ENCODE results near the gene EFTUD2.

Gene EFTUD2

GRCh38 chr17:44840936-44841335 is 58.3 kb downstream of the EFTUD2 start:
- Histone ChIP-seq H3K36me3 (ENCODE audit: control insufficient read depth, insufficient read depth, low read length) (no peaks in the 10 kb centered on the region), H3K9ac (ENCODE audit: low read length) (no peak overlapping the region), H3K4me1 (ENCODE audit: control insufficient read depth, insufficient read depth, low read length) (peaks cover 24% of the 10 kb centered on the region), H3K27me3 (ENCODE audit: control insufficient read depth, insufficient read depth, low read length) (no peaks in the 10 kb centered on the region), H3K4me3 (ENCODE audit: low read depth, low read length) (no peak overlapping the region), H3K27ac (ENCODE audit: low read depth, low read length) (no peak overlapping the region), H3K9me3 (ENCODE audit: control insufficient read depth, insufficient read depth, low read depth, low read length) (no peaks in the 10 kb centered on the region)

- Histone ChIP-seq H3K4me1 (ENCODE audit: control insufficient read depth, insufficient read depth, low read length) (peaks cover 24% of the 10 kb centered on the region), H3K36me3 (ENCODE audit: control insufficient read depth, insufficient read depth, low read length) (no peaks in the 10 kb centered on the region), H3K27ac (ENCODE audit: low read depth, low read length) (no peak overlapping the region), H3K27me3 (ENCODE audit: control insufficient read depth, insufficient read depth, low read length) (no peaks in the 10 kb centered on the region), H3K9me3 (ENCODE audit: control insufficient read depth, insufficient read depth, low read depth, low read length) (no peaks in the 10 kb centered on the region), H3K4me3 (ENCODE audit: low read depth, low read length) (no peak overlapping the region), H3K9ac (ENCODE audit: low read length) (no peak overlapping the region)
Observed at GRCh38 chr17:44840274-44840673, 59.0 kb downstream of the EFTUD2 start.

GRCh38 chr17:44837196-44837595 is 62.0 kb downstream of the EFTUD2 start:
- Histone ChIP-seq H3K27ac (ENCODE audit: low read depth, low read length) (no peak overlapping the region), H3K27me3 (ENCODE audit: control insufficient read depth, insufficient read depth, low read length) (no peaks in the 10 kb centered on the region), H3K9ac (ENCODE audit: low read length) (no peak overlapping the region), H3K4me1 (ENCODE audit: control insufficient read depth, insufficient read depth, low read length) (peaks cover 7% of the 10 kb centered on the region; the same call in 1 of the 2 replicates), H3K4me3 (ENCODE audit: low read depth, low read length) (no peak overlapping the region), H3K9me3 (ENCODE audit: control insufficient read depth, insufficient read depth, low read depth, low read length) (no peaks in the 10 kb centered on the region), H3K36me3 (ENCODE audit: control insufficient read depth, insufficient read depth, low read length) (no peaks in the 10 kb centered on the region)

- H3K4me1 ChIP-seq (ENCODE audit: control insufficient read depth, insufficient read depth, low read length), result peaks cover 23% of the 10 kb centered on the region
- H3K27ac ChIP-seq (ENCODE audit: low read depth, low read length), result no peak overlapping the region
- no peak overlapping the region for H3K9ac ChIP-seq (ENCODE audit: low read length)
- H3K4me3 ChIP-seq (ENCODE audit: low read depth, low read length), result no peak overlapping the region
- H3K27me3 ChIP-seq (ENCODE audit: control insufficient read depth, insufficient read depth, low read length), result no peaks in the 10 kb centered on the region
- no peaks in the 10 kb centered on the region for H3K36me3 ChIP-seq (ENCODE audit: control insufficient read depth, insufficient read depth, low read length)
- H3K9me3 ChIP-seq (ENCODE audit: control insufficient read depth, insufficient read depth, low read depth, low read length), result no peaks in the 10 kb centered on the region
Observed at GRCh38 chr17:44832805-44833204, 66.4 kb downstream of the EFTUD2 start.

GRCh38 chr17:44831371-44831770 is 67.9 kb downstream of the EFTUD2 start:
- Histone ChIP-seq H3K4me1 (ENCODE audit: control insufficient read depth, insufficient read depth, low read length) (peaks cover 26% of the 10 kb centered on the region), H3K27ac (ENCODE audit: low read depth, low read length) (peak overlapping the region; percentile 57; the same call in 1 of the 2 replicates), H3K36me3 (ENCODE audit: control insufficient read depth, insufficient read depth, low read length) (no peaks in the 10 kb centered on the region), H3K27me3 (ENCODE audit: control insufficient read depth, insufficient read depth, low read length) (no peaks in the 10 kb centered on the region), H3K4me3 (ENCODE audit: low read depth, low read length) (peak overlapping the region; percentile 78), H3K9ac (ENCODE audit: low read length) (peak overlapping the region; percentile 91), H3K9me3 (ENCODE audit: control insufficient read depth, insufficient read depth, low read depth, low read length) (no peaks in the 10 kb centered on the region)

GRCh38 chr17:44830359-44831288 is 68.6 kb downstream of the EFTUD2 start:
- Histone ChIP-seq H3K27ac (ENCODE audit: low read depth, low read length) (peak overlapping the region; percentile 97), H3K9me3 (ENCODE audit: control insufficient read depth, insufficient read depth, low read depth, low read length) (no peaks in the 10 kb centered on the region), H3K27me3 (ENCODE audit: control insufficient read depth, insufficient read depth, low read length) (no peaks in the 10 kb centered on the region), H3K9ac (ENCODE audit: low read length) (peak overlapping the region; percentile 91), H3K4me3 (ENCODE audit: low read depth, low read length) (peak overlapping the region; percentile 78), H3K36me3 (ENCODE audit: control insufficient read depth, insufficient read depth, low read length) (no peaks in the 10 kb centered on the region), H3K4me1 (ENCODE audit: control insufficient read depth, insufficient read depth, low read length) (peaks cover 26% of the 10 kb centered on the region)

GRCh38 chr17:44829523-44830358 is 69.5 kb downstream of the EFTUD2 start, which contains the start of gene GJC1:
TSS of gene GJC1 (minus strand) at chr17:44830287. CDS start at chr17:44805817, 24,470 bp downstream.
- Histone ChIP-seq H3K27me3 (ENCODE audit: control insufficient read depth, insufficient read depth, low read length) (no peaks in the 10 kb centered on the region), H3K4me3 (ENCODE audit: low read depth, low read length) (peak within 1 kb of the TSS; percentile 78)

GRCh38 chr17:44828919-44829522 is 70.2 kb downstream of the EFTUD2 start:
- Histone ChIP-seq H3K27ac (ENCODE audit: low read depth, low read length) (peak overlapping the region; percentile 77), H3K4me1 (ENCODE audit: control insufficient read depth, insufficient read depth, low read length) (peaks cover 26% of the 10 kb centered on the region), H3K36me3 (ENCODE audit: control insufficient read depth, insufficient read depth, low read length) (no peaks in the 10 kb centered on the region), H3K9me3 (ENCODE audit: control insufficient read depth, insufficient read depth, low read depth, low read length) (no peaks in the 10 kb centered on the region), H3K9ac (ENCODE audit: low read length) (peak overlapping the region; percentile 91), H3K4me3 (ENCODE audit: low read depth, low read length) (peak overlapping the region; percentile 78), H3K27me3 (ENCODE audit: control insufficient read depth, insufficient read depth, low read length) (no peaks in the 10 kb centered on the region)

More at GRCh38 chr17:44829523-44830358, 69.5 kb downstream of the EFTUD2 start, which contains the start of gene GJC1:
- Histone ChIP-seq H3K9ac (ENCODE audit: low read length) (peak within 1 kb of the TSS; percentile 91), H3K4me1 (ENCODE audit: control insufficient read depth, insufficient read depth, low read length) (peaks cover 26% of the 10 kb centered on the region), H3K27ac (ENCODE audit: low read depth, low read length) (peak within 1 kb of the TSS; percentile 97), H3K9me3 (ENCODE audit: control insufficient read depth, insufficient read depth, low read depth, low read length) (no peaks in the 10 kb centered on the region), H3K36me3 (ENCODE audit: control insufficient read depth, insufficient read depth, low read length) (no peaks in the 10 kb centered on the region)

GRCh38 chr17:44827863-44828262 is 71.4 kb downstream of the EFTUD2 start:
- Histone ChIP-seq H3K27me3 (ENCODE audit: control insufficient read depth, insufficient read depth, low read length) (no peaks in the 10 kb centered on the region), H3K9ac (ENCODE audit: low read length) (no peak overlapping the region), H3K4me3 (ENCODE audit: low read depth, low read length) (peak overlapping the region; percentile 78), H3K36me3 (ENCODE audit: control insufficient read depth, insufficient read depth, low read length) (no peaks in the 10 kb centered on the region), H3K9me3 (ENCODE audit: control insufficient read depth, insufficient read depth, low read depth, low read length) (no peaks in the 10 kb centered on the region), H3K4me1 (ENCODE audit: control insufficient read depth, insufficient read depth, low read length) (peaks cover 25% of the 10 kb centered on the region), H3K27ac (ENCODE audit: low read depth, low read length) (no peak overlapping the region)

- no peaks in the 10 kb centered on the region for H3K27me3 ChIP-seq (ENCODE audit: control insufficient read depth, insufficient read depth, low read length)
- H3K9ac ChIP-seq (ENCODE audit: low read length), result no peak overlapping the region
- no peak overlapping the region for H3K4me3 ChIP-seq (ENCODE audit: low read depth, low read length)
- no peaks in the 10 kb centered on the region for H3K9me3 ChIP-seq (ENCODE audit: control insufficient read depth, insufficient read depth, low read depth, low read length)
- H3K4me1 ChIP-seq (ENCODE audit: control insufficient read depth, insufficient read depth, low read length), result peaks cover 14% of the 10 kb centered on the region
- H3K27ac ChIP-seq (ENCODE audit: low read depth, low read length), result no peak overlapping the region
- no peaks in the 10 kb centered on the region for H3K36me3 ChIP-seq (ENCODE audit: control insufficient read depth, insufficient read depth, low read length)
Observed at GRCh38 chr17:44826123-44826790, 73.0 kb downstream of the EFTUD2 start.

Measured in HUES6 (cell line).